Measurements from ENCODE around the gene APAF1. TPM values are rescaled to one million over a fixed set of nuclear protein-coding genes. Genes with fewer than 3 reads are reported as not detected.
"Not testable (repeated sequence)": the region's sequence is repeated elsewhere in the genome, so short reads cannot be mapped to it uniquely, and the experiment has no call there.

Gene APAF1, protein sequence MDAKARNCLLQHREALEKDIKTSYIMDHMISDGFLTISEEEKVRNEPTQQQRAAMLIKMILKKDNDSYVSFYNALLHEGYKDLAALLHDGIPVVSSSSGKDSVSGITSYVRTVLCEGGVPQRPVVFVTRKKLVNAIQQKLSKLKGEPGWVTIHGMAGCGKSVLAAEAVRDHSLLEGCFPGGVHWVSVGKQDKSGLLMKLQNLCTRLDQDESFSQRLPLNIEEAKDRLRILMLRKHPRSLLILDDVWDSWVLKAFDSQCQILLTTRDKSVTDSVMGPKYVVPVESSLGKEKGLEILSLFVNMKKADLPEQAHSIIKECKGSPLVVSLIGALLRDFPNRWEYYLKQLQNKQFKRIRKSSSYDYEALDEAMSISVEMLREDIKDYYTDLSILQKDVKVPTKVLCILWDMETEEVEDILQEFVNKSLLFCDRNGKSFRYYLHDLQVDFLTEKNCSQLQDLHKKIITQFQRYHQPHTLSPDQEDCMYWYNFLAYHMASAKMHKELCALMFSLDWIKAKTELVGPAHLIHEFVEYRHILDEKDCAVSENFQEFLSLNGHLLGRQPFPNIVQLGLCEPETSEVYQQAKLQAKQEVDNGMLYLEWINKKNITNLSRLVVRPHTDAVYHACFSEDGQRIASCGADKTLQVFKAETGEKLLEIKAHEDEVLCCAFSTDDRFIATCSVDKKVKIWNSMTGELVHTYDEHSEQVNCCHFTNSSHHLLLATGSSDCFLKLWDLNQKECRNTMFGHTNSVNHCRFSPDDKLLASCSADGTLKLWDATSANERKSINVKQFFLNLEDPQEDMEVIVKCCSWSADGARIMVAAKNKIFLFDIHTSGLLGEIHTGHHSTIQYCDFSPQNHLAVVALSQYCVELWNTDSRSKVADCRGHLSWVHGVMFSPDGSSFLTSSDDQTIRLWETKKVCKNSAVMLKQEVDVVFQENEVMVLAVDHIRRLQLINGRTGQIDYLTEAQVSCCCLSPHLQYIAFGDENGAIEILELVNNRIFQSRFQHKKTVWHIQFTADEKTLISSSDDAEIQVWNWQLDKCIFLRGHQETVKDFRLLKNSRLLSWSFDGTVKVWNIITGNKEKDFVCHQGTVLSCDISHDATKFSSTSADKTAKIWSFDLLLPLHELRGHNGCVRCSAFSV (N-terminal part only)
- total RNA-seq (10 to 100 TPM; 22.2 to 26.1 TPM), polyA plus RNA-seq (1 to 10 TPM; 5.2 to 9.5 (median 5.3) TPM), total RNA-seq (14.0 to 62.5 (median 35.0) reads per million in 6 experiments)

DNA sequence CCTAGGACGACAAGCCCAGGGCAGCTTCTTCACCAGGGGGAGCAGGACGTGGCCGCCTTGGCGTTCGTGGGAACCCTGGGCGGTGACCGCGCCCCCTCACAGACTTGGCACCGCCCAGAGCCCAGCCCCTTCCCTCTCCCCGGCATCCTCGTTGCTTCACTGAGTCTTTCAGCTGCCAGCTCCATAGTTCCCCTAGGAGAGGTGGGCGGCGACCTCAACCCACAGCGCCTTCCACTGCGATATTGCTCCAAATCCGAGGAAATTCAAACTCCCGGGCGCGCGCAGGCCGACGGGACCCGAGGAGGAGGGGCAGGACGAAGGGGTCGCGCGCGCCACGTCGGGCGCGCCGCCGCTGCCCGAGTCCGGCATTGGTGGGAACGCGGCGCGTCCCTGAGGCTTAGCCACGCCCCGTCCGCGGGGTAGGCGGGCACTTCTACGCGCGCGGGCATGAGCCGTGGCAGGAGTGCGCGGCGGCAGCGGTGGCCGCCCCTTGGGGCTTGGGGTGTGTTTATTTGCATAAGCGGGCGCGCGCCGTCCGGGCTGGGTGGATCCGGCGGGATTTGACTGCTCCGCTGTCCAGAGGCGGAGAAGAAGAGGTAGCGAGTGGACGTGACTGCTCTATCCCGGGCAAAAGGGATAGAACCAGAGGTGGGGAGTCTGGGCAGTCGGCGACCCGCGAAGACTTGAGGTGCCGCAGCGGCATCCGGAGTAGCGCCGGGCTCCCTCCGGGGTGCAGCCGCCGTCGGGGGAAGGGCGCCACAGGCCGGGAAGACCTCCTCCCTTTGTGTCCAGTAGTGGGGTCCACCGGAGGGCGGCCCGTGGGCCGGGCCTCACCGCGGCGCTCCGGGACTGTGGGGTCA, at the start of gene APAF1, which contains the start of gene IKBIP:
Gene APAF1 (plus strand): TSS at position 579 of the 860 bp plus-strand sequence. CDS start 3,070 bp downstream, outside the sequence.
Gene IKBIP (minus strand): TSS at position 77 of the 860 bp plus-strand sequence. CDS start 87 bp downstream, outside the sequence.
- no peaks in the 10 kb centered on the region for H3K9me3 Mint-ChIP-seq
- ATAC-seq (peak; percentile 85 to 92), DNase-seq (peak; percentile 92 to 98 (median 96))
- peaks cover 0 to 13% (median 2%) of the 10 kb centered on the region in 3 donors for H3K36me3 Mint-ChIP-seq
- POLR2A ChIA-PET, result interaction anchor here (1.0 to 2.9 kb wide), 9 partner anchors 9 to 141 kb away, joined by 3 to 41 read pairs (median 6); partner anchors contain the start of genes SLC25A3 and TMPO
- H3K27me3 Mint-ChIP-seq, result no peaks in the 10 kb centered on the region
- H3K4me1 Mint-ChIP-seq, result peaks cover 6 to 51% (median 34%) of the 10 kb centered on the region in 4 donors
- H3K4me3 Mint-ChIP-seq, result peak within 1 kb of the TSS; percentile 97 to 100 (median 98)
- H3K27ac Mint-ChIP-seq, result peak within 1 kb of the TSS; percentile 84 to 97 (median 95)

DNA sequence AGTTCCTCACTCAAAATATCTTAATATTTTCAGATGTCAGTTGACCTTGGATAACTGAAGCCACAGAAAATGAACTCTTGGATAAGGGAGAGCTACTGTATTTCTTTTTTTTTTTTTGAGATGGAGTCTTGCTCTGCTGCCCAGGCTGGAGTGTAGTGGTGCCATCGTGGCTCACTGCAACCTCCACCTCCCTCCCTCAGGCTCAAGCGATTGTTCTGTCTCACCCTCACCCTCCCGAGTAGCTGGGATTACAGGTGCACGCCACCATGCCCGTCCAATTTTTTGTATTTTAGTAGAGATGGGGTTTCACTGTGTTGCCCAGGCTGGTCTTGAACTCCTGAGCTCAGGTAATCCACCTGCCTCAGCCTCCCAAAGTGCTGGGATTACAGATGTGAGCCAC, 47.8 kb upstream of the APAF1 start:
- DNase-seq, H3K9me3 Mint-ChIP-seq, ATAC-seq, H3K4me3 Mint-ChIP-seq, H3K27me3 Mint-ChIP-seq: not testable (repeated sequence)
- POLR2A ChIA-PET, result interaction anchor here (1.3 kb wide), 1 partner anchor 47 kb away, joined by 5 read pairs; the partner anchor contains the start of genes APAF1 and IKBIP
- peaks cover 11 to 40% (median 37%) of the 10 kb centered on the region in 4 donors for H3K4me1 Mint-ChIP-seq
- peaks cover 0 to 66% (median 9%) of the 10 kb centered on the region in 3 donors for H3K36me3 Mint-ChIP-seq
- peak overlapping the region in 4 of 10 donors; percentile 17 to 77 (median 70) for H3K27ac Mint-ChIP-seq

DNA sequence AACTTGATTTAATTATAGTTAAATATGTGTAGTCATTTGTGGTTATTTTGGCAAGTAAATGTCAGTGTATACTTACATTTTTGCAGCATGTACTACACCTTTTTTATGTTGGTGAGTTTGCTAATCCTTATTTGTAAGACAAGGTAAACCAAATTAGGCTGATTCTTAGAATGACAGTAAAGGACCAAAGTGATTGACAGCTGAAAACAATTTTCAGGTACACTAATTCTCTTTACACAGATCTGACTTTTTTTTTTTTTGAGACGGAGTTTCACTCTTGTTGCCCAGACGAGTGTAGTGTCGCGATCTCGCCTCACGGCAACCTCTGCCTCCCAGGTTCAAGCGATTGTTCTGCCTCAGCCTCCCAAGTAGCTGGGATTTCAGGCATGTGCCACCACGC, 43.2 kb upstream of the APAF1 start:
- Mint-ChIP-seq H3K27ac (peak overlapping the region in 2 of 10 donors; percentile 40 to 43), H3K4me3 (no peak overlapping the region), H3K36me3 (peaks cover 0 to 74% (median 19%) of the 10 kb centered on the region in 3 donors), H3K9me3 (no peaks in the 10 kb centered on the region), H3K27me3 (no peaks in the 10 kb centered on the region), H3K4me1 (peaks cover 2 to 13% (median 7%) of the 10 kb centered on the region in 4 donors)
- DNase-seq (no peak), ATAC-seq (no peak)
- POLR2A ChIA-PET, result interaction anchor here (0.7 to 0.8 kb wide), 2 partner anchors 8 to 42 kb away, joined by 3 to 4 read pairs; partner anchors contain the start of gene SLC25A3

DNA sequence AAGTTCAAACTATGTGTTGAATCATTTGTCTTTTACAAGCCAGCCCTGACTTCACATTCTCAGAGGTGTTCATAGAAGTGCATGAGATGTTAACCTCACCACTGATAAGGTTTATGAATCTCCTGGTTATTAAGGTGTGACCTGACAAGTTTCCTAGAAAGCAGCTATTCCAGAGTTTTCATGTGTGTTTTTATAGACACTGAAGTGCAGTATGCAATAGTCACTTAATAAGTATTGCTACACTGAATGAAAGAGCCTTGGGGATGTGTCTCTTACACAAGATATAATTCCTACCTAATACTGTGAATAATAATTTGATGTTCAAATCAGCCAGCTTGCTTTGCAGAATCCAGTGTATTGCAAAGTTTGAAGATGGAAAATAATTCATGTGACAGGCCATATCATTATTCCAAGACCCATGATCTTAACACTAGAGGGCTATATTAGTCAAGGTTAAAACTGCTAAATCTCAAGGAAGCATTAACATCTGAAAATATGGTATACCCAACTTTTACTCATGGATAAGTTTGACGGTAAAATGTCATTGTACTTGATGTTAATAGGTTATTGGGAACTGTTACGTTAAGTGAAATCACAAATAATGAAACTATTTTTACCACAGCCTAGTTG, 38.6 kb upstream of the APAF1 start:
- ATAC-seq (no peak), DNase-seq (no peak)
- Mint-ChIP-seq H3K9me3 (no peaks in the 10 kb centered on the region), H3K27me3 (no peaks in the 10 kb centered on the region), H3K27ac (peak overlapping the region in 7 of 10 donors; percentile 47 to 96 (median 71)), H3K36me3 (peaks cover 0 to 28% (median 13%) of the 10 kb centered on the region in 3 donors), H3K4me1 (peaks cover 6 to 11% (median 8%) of the 10 kb centered on the region in 4 donors), H3K4me3 (peak overlapping the region in 4 of 10 donors; percentile 82 to 86 (median 84))
- POLR2A ChIA-PET, result interaction anchor here (1.2 to 4.6 kb wide), 3 partner anchors 12 to 38 kb away, joined by 3 to 47 read pairs (median 7); partner anchors contain the start of genes APAF1, IKBIP and SLC25A3

- H3K4me3 Mint-ChIP-seq, result no peak overlapping the region
Measured at GRCh38 chr12:98610596-98610995, 34.5 kb upstream of the APAF1 start.

GRCh38 chr12:98612696-98613334, 32.3 kb upstream of the APAF1 start:
- Mint-ChIP-seq H3K4me3 (peak overlapping the region in 5 of 10 donors; percentile 18 to 58 (median 33)), H3K27me3 (no peaks in the 10 kb centered on the region), H3K9me3 (no peaks in the 10 kb centered on the region), H3K36me3 (no peaks in the 10 kb centered on the region), H3K4me1 (peaks cover 2 to 15% (median 10%) of the 10 kb centered on the region in 4 donors), H3K27ac (peak overlapping the region; percentile 78 to 92 (median 86))
- POLR2A ChIA-PET, result interaction anchor here (1.2 to 1.6 kb wide), 3 partner anchors 20 to 37 kb away, joined by 3 to 6 read pairs (median 5); partner anchors contain the start of genes IKBIP and SLC25A3
- DNase-seq (peak in 4 of 10 donors; percentile 18 to 36 (median 28)), ATAC-seq (peak; percentile 93 to 95)

More at GRCh38 chr12:98610596-98610995, 34.5 kb upstream of the APAF1 start:
- Mint-ChIP-seq H3K27ac (no peak overlapping the region), H3K36me3 (no peaks in the 10 kb centered on the region), H3K4me1 (peaks cover 5 to 24% (median 18%) of the 10 kb centered on the region in 4 donors), H3K9me3 (no peaks in the 10 kb centered on the region), H3K27me3 (no peaks in the 10 kb centered on the region)
- ATAC-seq (no peak), DNase-seq (no peak)
- POLR2A ChIA-PET, result no interaction called here

DNA sequence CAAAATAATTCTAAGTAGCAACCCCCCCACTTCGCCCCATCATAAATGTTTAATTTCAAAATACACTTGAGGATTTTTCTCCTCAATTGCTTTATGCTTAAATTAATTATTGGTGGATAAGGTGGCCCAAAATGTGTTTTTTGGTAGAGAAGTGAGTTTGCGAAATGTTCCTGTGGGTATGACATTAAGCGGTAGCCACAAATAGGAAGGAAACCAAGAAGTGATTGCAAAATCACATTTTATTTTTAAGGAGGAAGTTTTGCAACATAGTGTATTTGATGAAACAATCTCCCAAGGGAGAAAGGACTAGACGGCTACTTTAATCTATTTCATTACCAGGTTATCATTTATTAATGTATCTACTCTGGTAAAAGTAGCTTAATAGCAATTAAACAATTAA, 26.1 kb upstream of the APAF1 start:
- ATAC-seq, result no peak
- H3K9me3 Mint-ChIP-seq, result no peaks in the 10 kb centered on the region
- POLR2A ChIA-PET, result no interaction called here
- peaks cover 0 to 10% (median 0%) of the 10 kb centered on the region in 4 donors for H3K4me1 Mint-ChIP-seq
- no peaks in the 10 kb centered on the region for H3K27me3 Mint-ChIP-seq
- DNase-seq, result no peak
- H3K4me3 Mint-ChIP-seq, result no peak overlapping the region
- H3K36me3 Mint-ChIP-seq, result no peaks in the 10 kb centered on the region
- peak overlapping the region in 1 of 10 donors; percentile 44 for H3K27ac Mint-ChIP-seq

DNA sequence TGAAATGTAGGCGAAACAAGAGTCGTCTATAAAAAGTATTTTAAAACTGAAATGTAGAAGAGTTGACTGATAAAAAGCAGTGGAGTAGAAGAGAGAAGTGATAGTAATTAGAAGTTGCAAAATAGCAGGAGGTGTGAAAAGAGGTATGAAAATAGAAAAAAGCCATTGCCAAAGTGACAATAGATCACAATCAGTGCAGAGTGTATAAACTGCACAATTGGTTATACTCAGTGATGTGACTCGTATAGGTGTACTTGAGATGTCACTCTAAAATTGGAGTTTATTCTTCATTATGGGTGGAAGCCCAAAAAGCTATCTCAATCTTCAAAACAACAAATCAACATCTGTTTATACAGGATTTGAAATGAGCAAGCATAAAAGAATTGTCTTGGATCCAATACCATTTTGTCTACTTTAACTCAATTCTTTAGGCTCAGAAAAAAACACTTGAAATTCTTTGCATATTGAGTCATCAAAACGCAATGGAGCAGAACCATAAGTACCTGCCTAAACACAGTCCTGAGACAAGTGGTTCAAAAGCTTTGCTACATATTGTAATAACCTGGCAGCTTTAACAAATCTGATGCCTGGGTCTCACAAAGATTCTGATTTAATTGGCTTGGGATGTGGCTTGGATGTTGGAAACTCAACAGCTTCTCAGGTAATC, 9.3 kb upstream of the APAF1 start:
- Mint-ChIP-seq H3K4me1 (peaks cover 2 to 30% (median 4%) of the 10 kb centered on the region in 4 donors), H3K4me3 (no peak overlapping the region), H3K36me3 (peaks cover 0 to 20% (median 9%) of the 10 kb centered on the region in 3 donors), H3K27me3 (no peaks in the 10 kb centered on the region), H3K27ac (no peak overlapping the region), H3K9me3 (no peaks in the 10 kb centered on the region)
- no peak for ATAC-seq
- POLR2A ChIA-PET, result interaction anchor here (0.6 to 1.2 kb wide), 2 partner anchors 16 to 42 kb away, joined by 3 read pairs; partner anchors contain the start of gene SLC25A3
- no peak for DNase-seq

GRCh38 chr12:98637068-98637467, 8.0 kb upstream of the APAF1 start:
- ATAC-seq (no peak), DNase-seq (no peak)
- H3K4me3 Mint-ChIP-seq, result no peak overlapping the region
- H3K27me3 Mint-ChIP-seq, result no peaks in the 10 kb centered on the region
- peaks cover 0 to 17% (median 9%) of the 10 kb centered on the region in 3 donors for H3K36me3 Mint-ChIP-seq
- peaks cover 5 to 39% (median 10%) of the 10 kb centered on the region in 4 donors for H3K4me1 Mint-ChIP-seq
- POLR2A ChIA-PET, result no interaction called here
- H3K27ac Mint-ChIP-seq, result no peak overlapping the region
- no peaks in the 10 kb centered on the region for H3K9me3 Mint-ChIP-seq

DNA sequence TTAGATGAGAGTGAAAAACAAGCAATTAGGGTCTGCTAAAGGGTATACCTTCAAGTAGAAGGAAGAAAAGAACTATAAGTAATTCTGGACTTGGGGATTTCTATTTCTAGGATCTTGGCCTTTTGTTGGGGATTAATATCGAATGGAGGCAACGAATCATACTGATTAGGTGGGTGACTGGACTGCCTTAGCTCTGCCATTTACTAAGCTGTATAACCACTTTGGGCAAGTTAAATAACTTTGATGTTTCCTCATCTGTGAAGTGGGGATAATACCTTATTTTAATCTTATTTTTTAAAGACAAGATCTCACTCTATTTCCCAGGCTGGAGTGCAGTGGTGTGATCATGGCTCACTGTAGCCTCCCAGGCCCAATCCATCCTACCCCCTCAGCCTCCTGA, 7.1 kb upstream of the APAF1 start:
- no peaks in the 10 kb centered on the region for H3K27me3 Mint-ChIP-seq
- H3K4me3 Mint-ChIP-seq, result no peak overlapping the region
- DNase-seq, result no peak
- peaks cover 5 to 42% (median 13%) of the 10 kb centered on the region in 4 donors for H3K4me1 Mint-ChIP-seq
- no peak overlapping the region for H3K27ac Mint-ChIP-seq
- POLR2A ChIA-PET, result interaction anchor here (1.0 kb wide), 1 partner anchor 44 kb away, joined by 5 read pairs; the partner anchor contains the start of gene SLC25A3
- H3K36me3 Mint-ChIP-seq, result peaks cover 0 to 12% (median 9%) of the 10 kb centered on the region in 3 donors
- ATAC-seq, result no peak
- no peaks in the 10 kb centered on the region for H3K9me3 Mint-ChIP-seq

Data from naive thymus-derived CD8-positive, alpha-beta T cell (primary cell).